ENCODE results near the gene WWC1.
"Not testable (repeated sequence)": the region's sequence is repeated elsewhere in the genome, so short reads cannot be mapped to it uniquely, and the experiment has no call there.

WWC1 gene

DNA sequence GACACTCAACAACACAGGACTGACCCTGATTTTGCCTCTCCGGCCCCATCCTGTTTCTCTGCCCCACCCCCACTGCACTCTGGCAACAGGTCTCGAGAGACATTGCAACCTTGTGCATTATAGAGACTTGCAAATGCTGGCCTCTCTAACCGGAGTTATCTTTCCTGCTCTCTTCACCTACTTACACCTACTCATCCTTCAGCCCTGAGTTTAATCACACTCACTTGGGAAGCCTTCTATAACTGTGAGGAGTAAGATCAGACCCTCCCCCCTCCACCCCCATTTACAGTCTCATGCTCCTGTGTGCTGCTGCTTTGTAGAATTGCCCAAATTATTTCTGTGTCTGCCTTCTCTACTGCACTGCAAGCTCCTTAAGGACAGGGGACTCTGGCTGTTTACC is 42.8 kb downstream of the WWC1 start:
- DNase-seq (ENCODE audit: low read depth): no peak

DNA sequence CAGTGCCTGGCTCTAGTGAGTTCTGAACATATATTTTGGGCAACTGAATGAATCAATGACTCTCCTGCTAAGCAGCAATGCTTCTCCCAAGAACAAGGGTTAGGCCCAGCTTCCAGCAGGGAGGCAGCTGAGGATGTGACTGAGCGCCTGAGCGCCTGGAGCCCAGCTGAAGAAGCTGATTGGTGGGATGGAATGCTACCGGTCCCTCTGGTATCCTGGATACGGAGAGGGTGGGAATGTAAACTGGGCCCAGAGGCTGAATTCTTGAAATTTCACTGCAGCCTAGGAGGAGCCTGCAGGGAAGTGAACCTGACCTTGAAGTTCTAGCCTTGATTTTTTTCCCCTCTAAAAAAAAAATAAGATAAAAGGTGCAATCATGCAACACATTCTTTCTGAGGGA is 43.2 kb downstream of the WWC1 start:
- DNase-seq (ENCODE audit: low read depth): no peak

DNA sequence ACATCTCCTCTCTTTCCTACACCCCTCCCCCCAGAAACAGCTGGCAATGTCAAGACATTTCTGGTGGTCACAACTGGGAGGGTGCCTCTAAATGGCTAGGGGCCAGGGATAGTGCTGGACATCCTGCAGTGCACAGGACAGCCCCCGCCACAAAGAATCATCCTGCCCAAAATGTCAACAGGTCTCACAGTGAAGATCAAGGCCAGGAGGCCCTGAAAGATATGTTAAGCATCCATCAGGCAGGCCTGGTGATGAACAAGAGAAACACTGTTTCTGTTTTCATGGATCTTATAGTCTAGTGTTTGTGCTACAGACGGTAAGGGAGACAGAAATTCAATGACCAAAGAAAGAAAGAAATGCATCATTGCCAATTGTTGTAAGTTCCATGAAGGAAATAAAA is 45.9 kb downstream of the WWC1 start:
- no peak for DNase-seq (ENCODE audit: low read depth)

DNA sequence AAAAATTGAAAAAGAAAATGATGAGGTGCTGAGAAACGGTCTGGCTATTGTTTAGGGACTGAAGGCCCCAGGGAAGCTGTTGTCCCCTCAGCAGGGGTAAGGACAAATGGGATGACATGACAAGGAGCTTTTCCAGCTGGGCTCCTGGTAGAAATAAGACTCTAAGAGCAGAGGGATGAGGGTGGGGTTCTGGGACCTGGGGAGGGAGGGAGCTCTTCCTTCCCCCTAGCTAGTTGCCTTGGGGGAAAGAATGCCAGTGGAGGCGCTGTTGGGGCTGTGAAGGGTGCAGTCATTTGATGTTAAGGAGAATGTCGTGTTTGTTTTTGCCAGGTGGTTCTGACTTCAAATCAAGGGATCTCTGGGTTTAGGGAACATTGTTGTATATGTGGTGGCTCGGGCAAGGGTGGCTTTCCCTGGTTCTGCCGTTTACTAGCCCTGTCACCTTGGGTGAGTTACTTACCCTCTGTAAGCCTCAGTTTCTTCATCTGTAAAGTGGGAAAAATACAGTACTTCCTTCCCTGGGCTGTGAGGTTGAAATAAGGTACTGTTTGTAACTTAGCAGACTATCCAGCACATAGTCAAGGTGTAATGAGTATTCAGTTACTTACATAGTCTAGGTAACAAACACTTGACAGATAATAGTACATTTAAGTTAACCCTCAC is 47.8 kb downstream of the WWC1 start:
- DNase-seq (ENCODE audit: low read depth): no peak

DNA sequence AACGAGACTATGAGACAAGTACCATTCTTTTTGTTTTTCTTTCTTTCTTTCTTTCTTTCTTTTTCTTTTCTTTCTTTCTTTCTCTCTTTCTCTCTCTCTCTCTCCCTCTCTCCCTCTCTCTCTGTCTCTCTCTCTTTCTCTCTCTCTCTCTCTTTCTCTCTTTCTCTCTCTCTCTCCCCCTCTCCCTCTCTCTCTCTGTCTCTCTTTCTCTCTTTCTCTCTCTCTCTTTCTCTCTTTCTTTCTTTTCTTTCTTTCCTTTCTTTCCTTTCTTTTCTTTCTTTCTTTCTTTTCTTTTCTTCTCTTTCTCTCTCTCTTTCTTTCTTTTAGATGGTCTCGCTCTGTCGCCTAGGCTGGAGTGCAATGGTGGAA is 48.3 kb downstream of the WWC1 start:
- not testable (repeated sequence) for DNase-seq (ENCODE audit: low read depth)

DNA sequence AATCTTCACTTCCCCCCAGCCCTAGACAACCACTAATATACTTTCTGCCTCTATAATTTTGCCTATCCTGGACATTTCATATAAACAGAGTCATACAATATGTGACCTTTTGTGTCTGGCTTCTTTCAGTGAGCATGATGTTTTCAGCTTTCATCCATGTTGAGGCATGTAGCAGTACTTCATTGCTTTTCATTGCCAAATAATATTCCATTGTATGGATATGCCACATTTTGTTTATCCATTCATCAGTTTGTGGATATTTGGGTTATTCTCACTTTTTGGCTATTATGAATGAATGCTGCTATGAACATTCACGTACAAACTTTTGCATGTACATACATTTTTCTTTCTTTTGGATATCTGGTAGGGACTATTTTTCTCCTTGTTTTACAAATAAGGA is 49.0 kb downstream of the WWC1 start:
- DNase-seq (ENCODE audit: low read depth): no peak

DNA sequence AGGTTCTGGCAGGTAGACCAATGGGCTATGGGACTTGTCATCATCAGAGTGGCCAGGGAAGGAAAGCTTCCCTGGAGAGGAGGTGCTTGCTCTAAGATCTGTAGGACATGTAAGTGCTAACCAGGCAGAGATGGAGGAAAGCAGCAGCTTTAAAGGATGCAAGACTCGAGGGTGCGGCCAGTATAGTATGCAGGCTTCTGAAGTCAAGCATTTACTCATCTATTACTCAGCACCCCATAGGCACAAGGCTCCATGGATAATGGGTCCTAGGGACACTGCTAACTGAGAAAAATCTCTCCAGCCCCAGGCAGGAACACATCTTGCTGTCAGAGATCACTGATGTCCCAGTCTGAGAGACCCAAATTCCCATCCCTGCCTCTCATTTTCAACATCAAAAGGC is 49.7 kb downstream of the WWC1 start:
- no peak for DNase-seq (ENCODE audit: low read depth)

DNA sequence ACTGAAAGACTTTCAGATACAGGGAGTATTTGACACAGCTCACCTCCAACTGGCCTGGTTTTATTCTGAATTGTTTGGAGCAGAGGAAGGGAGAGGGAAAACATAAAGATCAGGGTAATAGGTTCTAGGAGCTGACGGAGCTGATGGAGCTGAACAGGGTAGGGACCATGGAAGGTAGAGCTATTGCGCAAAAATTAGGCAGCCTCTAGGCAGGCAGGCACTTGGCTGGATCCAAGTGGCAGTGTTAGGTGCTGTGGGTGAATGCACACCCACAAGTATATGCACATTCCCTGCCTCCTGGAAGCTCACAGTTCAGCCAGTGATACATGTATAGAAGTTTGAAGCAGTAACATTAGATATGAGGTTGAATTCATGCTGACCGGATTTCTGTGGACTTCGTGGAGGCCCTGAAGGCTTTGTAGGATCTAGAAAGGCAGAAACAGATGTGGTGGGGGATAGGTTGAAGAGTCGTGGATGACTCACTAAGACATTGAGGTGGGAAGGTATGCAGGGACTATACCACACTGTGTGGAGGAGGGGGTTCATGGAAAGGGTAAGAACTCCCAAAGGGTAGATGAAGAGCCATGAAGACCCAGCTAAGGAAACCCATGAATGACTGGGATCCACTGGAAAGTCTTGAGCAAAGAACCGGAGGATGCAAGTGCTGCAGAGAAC is 50.8 kb downstream of the WWC1 start:
- DNase-seq (ENCODE audit: low read depth): no peak

DNA sequence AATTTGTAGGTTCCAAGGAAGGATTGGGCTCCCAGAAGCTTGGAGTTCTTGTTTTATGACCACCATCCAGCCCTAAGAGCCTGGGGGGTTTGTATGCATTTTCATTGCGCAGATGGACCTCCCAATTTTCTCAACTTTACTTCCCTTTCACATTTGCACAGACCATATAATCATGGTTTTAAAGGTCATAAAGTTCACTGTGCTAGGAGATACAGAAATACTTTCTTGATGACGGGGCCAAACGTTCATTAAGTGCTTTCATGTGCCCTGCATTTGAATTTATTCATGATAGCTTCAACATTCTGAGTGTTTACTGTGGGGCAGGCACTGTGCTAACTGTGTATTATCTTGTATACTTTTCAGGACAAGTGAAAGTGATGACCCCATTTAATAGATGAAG is 51.5 kb downstream of the WWC1 start:
- no peak for DNase-seq (ENCODE audit: low read depth)

DNA sequence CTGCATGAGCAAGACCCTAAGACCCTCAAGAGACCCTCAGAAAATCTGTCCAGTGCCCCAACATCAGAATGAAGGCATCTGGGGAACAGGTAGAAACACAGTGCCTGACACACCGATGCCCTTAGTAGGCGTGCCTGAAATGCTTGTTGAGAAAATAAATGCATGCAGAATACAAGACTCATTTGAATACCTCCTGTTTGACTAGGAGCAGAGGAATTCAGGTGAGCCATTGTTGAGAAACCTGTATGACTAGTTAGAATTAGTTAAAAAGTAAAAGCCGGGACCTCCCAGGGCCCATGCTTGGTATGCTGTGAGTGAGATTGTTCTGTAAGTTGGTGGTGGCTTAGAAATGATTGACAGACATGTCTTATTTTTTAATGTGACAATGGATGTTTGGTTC is 55.0 kb downstream of the WWC1 start:
- DNase-seq (ENCODE audit: low read depth): no peak

DNA sequence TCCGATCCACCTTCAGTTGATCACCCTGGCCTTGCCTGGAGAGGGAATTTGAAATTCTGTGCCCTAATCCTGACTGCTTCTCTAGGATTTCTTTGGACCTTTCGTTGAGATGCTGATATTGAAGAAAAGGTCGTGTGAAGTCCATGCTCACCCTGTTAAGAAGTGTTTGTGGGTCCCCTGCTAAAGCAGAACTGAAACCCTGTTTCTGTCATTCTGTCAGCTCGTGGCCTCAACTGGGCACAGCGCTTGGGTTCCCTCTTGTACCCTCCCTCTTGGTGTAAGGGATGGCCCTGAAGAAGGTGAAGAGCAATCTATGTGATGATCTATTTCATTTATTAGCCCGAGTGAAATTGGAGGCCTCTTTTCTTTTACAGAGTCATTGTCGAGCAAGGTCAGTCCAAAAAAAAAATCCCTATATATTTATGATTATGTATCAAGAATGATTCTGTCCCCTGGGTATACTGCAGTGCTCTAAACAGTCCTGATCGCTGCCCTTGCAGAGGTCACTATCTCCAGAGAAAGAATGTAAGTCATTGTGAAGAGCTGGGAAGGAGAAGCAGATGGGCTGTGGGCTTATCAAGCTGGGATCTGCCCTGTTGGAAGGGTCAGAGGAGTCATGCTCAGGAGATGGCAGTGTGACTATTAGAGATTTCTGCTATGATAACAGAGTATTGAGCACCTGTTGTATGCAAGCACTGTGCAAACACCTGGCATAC is 56.1 kb downstream of the WWC1 start:
- no peak for DNase-seq (ENCODE audit: low read depth)

DNA sequence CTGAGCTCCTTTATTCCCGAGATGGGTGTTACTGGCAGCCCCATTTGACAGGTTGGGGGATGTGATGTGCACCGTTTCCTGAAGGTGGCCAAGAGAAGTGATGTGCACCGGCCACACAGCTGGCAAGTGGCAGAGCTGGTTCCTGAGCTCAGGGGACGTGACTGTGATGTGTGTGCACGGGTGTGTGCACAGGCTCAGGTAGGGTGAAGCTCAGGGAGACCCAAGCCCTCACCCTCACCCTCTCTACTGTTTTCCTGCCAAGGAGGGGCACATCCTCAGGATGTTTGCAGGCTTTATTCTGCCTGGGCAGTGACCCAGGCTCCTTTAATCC is 56.6 kb downstream of the WWC1 start:
- no peak for DNase-seq (ENCODE audit: low read depth)

DNA sequence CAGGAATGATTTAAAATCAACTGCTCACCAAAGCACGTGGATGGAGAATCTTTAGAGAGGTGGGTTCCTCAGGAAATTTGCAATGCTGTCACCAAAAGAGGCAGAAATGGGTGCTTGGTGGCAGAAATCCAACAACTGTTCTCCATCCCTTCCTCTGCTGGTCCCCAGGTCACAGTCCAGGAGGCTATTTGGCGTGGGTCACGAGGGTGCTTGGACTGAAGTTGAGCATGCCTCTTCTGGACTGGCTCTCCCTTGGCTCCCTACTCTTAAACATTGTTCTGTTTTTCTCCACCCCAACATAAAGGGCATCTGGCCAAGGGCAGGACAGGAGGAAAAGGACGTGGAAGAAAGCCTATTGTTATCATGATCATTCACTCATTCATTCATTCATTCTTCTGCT is 58.9 kb downstream of the WWC1 start:
- no peak for DNase-seq (ENCODE audit: low read depth)

DNA sequence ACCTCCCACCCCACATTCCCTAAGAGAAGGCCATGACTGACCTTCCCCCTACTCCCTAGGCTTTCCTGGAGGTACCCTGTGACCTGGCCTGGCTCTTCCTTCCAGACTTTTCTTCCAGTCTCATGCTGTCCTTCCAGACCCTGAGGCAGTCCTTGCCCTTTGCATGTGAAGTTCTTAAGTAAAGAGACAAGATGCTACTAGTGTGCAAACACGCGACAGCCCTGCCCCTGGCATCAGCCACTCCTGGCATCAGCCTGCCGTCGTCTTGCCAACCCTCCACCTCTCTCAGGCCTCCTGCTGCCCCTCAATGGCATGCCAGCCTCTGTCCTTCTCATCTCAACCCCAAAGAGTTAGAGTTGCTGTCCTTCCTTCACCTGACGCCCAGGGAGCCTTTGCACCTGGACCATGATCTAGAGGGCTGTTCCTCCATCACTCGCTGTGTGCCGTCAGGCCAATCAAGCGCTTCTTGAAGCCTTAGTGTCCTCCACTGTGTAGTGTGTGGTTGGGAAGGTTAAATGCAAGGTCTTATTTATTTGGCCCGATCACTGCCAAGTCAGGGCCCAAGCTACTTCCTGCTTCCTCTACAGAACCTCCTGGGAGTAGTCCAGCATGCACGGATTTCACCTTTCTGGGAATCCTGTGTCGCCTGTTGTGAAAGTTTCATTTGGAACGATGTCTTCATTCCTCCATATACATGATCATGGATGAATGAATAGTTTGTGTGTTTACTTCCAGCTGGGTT is 61.9 kb downstream of the WWC1 start:
- no peak for DNase-seq (ENCODE audit: low read depth)

DNA sequence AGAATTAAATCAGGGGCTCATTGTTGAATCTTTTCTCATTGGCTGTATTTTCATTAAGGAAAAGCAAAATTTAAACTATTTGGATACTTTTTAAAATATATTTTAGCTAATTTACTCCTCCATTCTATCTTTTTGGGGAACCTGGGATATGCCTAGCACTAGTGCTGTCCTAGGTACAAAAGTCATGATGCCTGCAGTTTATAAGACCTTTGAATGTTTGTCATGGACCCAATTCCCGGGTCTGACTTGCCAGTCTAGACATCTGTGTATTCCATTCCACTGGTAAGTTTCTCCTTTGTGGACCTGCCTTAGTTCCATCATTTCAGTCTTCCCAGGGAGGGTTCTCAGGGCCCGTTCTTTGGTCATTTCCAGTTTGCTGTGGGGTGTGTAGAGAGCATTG is 63.0 kb downstream of the WWC1 start:
- no peak for DNase-seq (ENCODE audit: low read depth)

DNA sequence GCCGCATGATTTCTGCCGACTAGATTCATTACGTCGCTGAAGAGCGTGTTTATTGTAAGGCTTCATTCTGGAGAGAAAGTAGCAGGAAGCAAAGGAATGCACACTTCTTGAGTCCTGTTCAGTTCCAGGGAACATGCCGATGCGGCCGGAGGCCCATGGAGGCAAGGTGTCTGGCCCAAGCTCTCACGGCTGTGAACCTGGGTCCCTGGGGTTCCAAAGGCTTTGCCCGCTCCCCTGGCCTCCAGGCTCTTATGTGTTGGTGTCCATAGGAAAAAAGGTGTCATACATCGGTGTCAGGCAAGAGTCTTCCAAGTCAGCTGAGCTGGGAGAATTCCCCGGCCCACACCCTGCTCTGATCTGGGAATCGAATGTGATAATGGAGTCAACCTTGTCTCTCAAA is 64.7 kb downstream of the WWC1 start:
- no peak for DNase-seq (ENCODE audit: low read depth)

DNA sequence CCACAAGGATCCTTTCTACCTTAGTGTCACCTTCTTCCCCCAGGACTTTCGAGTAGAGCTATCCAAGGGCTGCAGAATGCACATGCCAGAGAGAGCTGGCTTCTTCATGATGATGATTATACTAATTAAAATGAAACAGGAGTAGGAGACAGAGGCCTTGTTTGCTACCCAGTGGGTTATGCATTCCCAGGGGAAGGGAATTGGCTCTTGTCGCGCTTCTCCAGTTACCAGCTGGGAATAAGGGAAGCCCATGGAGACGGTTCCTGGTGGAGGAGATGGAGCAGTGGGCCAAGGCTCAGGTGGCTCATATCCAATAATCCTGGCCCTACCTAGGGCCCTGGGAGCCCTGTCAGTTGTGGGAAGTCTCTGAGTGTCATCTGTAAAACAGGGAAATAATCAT is 65.1 kb downstream of the WWC1 start:
- no peak for DNase-seq (ENCODE audit: low read depth)

DNA sequence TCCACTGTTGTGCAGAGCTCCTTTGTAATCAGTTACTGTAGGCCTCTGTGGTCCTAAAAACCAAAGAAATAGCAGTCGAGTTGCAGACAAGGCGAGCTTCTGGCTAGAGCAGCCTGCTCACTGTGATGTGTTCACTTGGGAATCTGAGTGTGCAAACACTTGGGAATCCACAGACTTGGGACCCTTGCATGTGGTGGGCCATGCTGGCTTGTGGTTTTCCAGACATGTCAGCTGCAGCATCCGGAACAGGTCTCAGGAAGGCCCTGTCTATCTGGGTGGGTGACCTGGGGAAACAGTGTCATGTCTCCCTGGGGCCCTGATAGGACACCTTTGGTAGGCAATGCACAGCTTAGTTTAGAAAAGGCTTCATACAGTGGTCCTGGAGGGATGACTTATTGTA is 66.4 kb downstream of the WWC1 start:
- no peak for DNase-seq (ENCODE audit: low read depth)

DNA sequence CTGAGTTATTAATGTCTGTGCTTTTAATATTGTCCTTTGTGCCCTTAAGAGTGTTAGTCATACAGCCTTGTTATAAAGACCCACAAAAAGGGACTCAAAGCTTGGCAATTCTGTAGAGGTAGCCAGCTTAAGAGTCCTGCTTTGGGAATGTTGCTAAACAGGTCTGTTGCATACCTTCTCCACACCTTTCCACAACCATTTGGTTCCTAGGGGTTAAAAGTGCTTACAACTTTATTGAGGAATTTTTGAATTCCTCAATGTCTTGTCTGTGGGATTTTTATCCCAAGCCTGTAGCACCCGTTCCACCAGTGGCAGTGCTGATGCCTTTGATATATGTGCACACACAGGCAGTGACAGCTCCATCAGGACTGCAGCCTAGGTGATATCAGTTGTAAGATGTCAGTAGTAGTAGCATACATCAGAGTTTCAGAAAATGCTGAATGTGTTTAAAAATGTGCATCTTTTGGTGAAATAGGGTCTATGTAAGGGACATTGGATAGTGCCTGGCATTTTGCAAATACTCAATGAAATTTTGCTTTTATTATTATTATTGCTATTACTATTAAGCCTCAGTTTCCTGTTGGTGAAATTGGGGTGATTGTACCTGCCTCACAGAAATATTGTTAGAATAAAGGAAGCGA is 68.5 kb downstream of the WWC1 start:
- DNase-seq (ENCODE audit: low read depth): no peak

DNA sequence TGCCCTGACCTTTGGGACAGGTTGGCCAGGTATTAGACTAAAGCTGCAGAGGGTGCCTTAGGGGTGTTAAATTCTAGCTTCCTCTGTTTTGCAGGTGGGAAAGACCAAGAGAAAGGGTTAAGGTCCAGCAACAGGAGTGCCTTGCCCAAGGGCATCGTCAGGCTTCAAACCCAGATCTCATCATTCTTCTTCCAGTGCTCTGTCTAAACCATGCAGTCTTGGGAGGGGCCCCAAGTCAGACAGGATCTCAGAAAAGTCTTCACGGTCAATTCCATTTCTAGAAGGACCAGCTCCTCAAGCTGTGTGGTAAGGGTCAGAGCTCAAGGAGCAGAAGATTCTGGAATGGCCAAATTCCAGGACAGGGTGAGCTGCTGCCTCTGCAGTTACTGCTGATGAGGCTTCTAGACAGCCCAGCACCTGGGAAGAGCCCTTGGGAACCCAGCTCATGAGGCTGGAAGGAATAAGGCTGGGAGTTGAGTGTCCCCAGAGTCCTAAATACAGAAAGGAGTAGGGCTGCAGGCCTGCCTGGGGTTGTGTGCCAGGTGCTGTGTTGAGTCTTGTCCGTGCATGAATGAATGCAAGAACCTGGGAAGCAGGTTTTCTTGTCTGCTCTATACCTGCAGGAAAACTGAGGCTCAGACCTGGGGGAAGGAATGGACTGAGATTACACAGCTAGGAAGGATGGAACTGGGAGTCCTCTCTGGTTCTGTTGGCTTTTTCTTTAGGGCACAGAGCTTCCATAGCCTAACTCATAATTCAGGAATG is 69.3 kb downstream of the WWC1 start:
- no peak for DNase-seq (ENCODE audit: low read depth)

DNA sequence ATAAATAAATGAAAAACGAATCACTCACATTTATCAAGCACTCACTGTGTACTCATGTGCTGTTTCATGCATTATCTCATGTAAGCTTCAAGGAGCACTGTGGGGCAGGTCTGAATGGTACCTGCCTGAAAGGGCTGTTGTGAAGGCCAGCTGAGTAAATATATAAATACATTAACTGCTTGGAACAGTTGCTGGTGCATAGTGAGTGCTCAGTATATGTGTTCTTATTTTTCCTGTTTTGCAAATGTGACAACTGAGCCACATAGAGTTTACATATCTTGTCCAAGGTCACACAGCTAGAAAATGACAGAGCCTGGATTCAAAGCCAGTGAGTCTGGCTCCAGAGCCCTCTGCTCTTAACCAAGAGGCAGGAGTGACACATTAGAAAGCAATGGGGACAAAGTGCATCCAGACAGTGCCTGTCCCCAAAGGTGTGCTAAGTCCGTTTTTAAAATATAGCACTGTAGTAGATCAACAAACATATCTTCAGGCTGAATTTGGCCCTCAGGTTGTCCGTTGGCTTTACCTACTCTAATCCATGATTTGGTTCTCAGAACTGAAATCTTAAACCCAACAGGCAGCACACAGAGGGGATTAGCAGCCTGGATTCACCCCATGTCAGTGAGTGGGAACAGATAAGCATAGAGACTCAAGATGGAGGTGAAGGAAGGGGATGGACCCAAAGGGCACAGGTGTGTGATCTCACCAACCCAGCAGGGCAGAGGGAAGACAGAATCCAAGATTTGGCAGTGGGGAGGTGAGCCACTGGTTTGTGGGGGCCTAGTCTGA is 70.8 kb downstream of the WWC1 start:
- no peak for DNase-seq (ENCODE audit: low read depth)

Data from T follicular helper cell (primary cell).